B cell (primary cell): Measurements from ENCODE around the gene BCS1L. TPM values are rescaled to one million over a fixed set of nuclear protein-coding genes. Genes with fewer than 3 reads are reported as not detected.

Source experiments
- ATAC-seq: fragments of 200-7000 bp; cut with Tn5 transposase; one replicate; pipeline ENCODE4 v1.10.0; 2021; ENCODE audit warnings: low read depth, mild to moderate bottlenecking, moderate number of reproducible peaks, moderate library complexity
- CTCF ChIA-PET: fragments of 350-600 bp; sonication (Branson Sonifier 250); formaldehyde crosslinking; loops from one replicate; lab custom pipeline; 2021; ENCODE audit warnings: antibody characterized with exemption, inconsistent platforms; lab: Charles Lee
- POLR2A ChIA-PET: fragments of 350-600 bp; sonication (Branson Sonifier 250); formaldehyde crosslinking; loops from one replicate; lab custom pipeline; 2021; ENCODE audit warnings: antibody characterized with exemption; lab: Charles Lee
- DNase-seq: peaks from one replicate; pipeline ENCODE4 v3.0.0; 2013
- H2AFZ ChIP-seq: 2 replicates; pipeline ENCODE4 v1.6.1; 2012; ENCODE audit warnings: mild to moderate bottlenecking, low read depth, low read length; ENCODE audit not compliant: insufficient read depth, poor library complexity, severe bottlenecking
- H3K27ac ChIP-seq, 2 donors: 1 replicate in 1 of 2; 2 replicates in 1 of 2; pipeline ENCODE4 v1.5.1; 2012 to 2013; ENCODE audit warnings: low read length in 2 of 2, mild to moderate bottlenecking in 2 of 2, moderate library complexity in 1 of 2
- H3K27me3 ChIP-seq, 4 experiments: fragments of 200-600 bp in 1 of 4; sonication (generic) in 1 of 4; replicated peaks in 1 of 4; 1 replicate in 2 of 4; 2 replicates in 2 of 4; pipeline versions ENCODE4 v1.6.1 to v1.7.0; 2013 to 2016; ENCODE audit warnings: low read length in 3 of 4, mild to moderate bottlenecking in 2 of 4, mixed read lengths in 1 of 4, moderate library complexity in 1 of 4; ENCODE audit not compliant: insufficient read depth in 4 of 4, control insufficient read depth in 3 of 4; ENCODE audit errors: control extremely low read depth in 1 of 4
- H3K36me3 ChIP-seq, 2 experiments: replicated peaks in 1 of 2; 1 replicate in 1 of 2; 2 replicates in 1 of 2; pipeline versions ENCODE4 v1.6.1 to v1.7.1; 2013; ENCODE audit warnings: low read length in 1 of 2; ENCODE audit not compliant: insufficient read depth in 2 of 2, control insufficient read depth in 1 of 2; ENCODE audit errors: control extremely low read depth in 1 of 2, extremely low read depth in 1 of 2
- H3K4me1 ChIP-seq, 2 donors: fragments of 200-600 bp in 1 of 2; sonication (generic) in 1 of 2; 1 replicate in 1 of 2; 2 replicates in 1 of 2; pipeline versions ENCODE4 v1.5.1 to v1.6.1; 2013 to 2017; ENCODE audit warnings: low read length in 2 of 2; ENCODE audit not compliant: control insufficient read depth in 2 of 2, insufficient read depth in 2 of 2
- H3K4me2 ChIP-seq: replicated peaks from 2 replicates; pipeline ENCODE3; 2012; ENCODE audit warnings: mild to moderate bottlenecking, low read depth, low read length; ENCODE audit not compliant: poor library complexity, severe bottlenecking
- H3K4me3 ChIP-seq, 5 experiments: fragments of 200-600 bp in 1 of 5; sonication (generic) in 1 of 5; 1 replicate in 3 of 5; 2 replicates in 2 of 5; pipeline versions ENCODE4 v1.5.1 to v1.7.0; 2011 to 2016; ENCODE audit warnings: low read length in 4 of 5, mild to moderate bottlenecking in 4 of 5, low read depth in 2 of 5, control low read depth in 1 of 5, moderate library complexity in 1 of 5; ENCODE audit not compliant: insufficient read depth in 1 of 5; ENCODE audit errors: control extremely low read depth in 1 of 5, extremely low read depth in 1 of 5
- H3K79me2 ChIP-seq: fragments of 200-600 bp; sonication (generic); one replicate; pipeline ENCODE4 v1.6.0; 2016; ENCODE audit warnings: low read length; ENCODE audit not compliant: control insufficient read depth, insufficient read depth
- H3K9ac ChIP-seq: fragments of 200-600 bp; sonication (generic); 2 replicates; pipeline ENCODE4 v1.6.1; 2017; ENCODE audit warnings: mild to moderate bottlenecking, low read length, moderate library complexity
- H3K9me3 ChIP-seq, 3 donors: one replicate each; pipeline versions ENCODE4 v1.6.1 to v1.7.1; 2013; ENCODE audit warnings: low read length in 2 of 3; ENCODE audit not compliant: control insufficient read depth in 2 of 3, insufficient read depth in 1 of 3; ENCODE audit errors: control extremely low read depth in 1 of 3
- H4K20me1 ChIP-seq: 2 replicates; pipeline ENCODE4 v1.6.0; 2012; ENCODE audit warnings: mild to moderate bottlenecking, low read length; ENCODE audit not compliant: insufficient read depth, control insufficient read depth, poor library complexity, severe bottlenecking
- H3K27ac Mint-ChIP-seq: one replicate; pipeline ENCODE4 v1.8.0; 2021; ENCODE audit warnings: mixed read lengths
- H3K27me3 Mint-ChIP-seq: one replicate; pipeline ENCODE4 v1.8.0; 2021; ENCODE audit warnings: mixed read lengths
- H3K4me1 Mint-ChIP-seq: one replicate; pipeline ENCODE4 v1.8.0; 2021; ENCODE audit warnings: mixed read lengths
- H3K4me3 Mint-ChIP-seq: one replicate; pipeline ENCODE4 v1.8.0; 2021; ENCODE audit warnings: mixed read lengths
- H3K9me3 Mint-ChIP-seq: one replicate; pipeline ENCODE4 v1.8.0; 2022; ENCODE audit warnings: mixed read lengths; ENCODE audit not compliant: insufficient read depth
- EZH2 ChIP-seq: IDR thresholded peaks from 2 replicates; pipeline ENCODE4 v1.6.1; 2012; ENCODE audit warnings: borderline replicate concordance, low read depth, mild to moderate bottlenecking, moderate library complexity, low read length; ENCODE audit not compliant: insufficient read depth, poor library complexity, severe bottlenecking
- WGBS: methylation state at CpG from one replicate; pipeline ENCODE4 v1.1.5; 2013; ENCODE audit warnings: missing lambda C conversion rate; ENCODE audit not compliant: insufficient coverage; 5-methylcytosine and 5-hydroxymethylcytosine counted together
- intact Hi-C: fragments of 100-400 bp; cut with micrococcal nuclease; formaldehyde crosslinking; loops from one replicate; pipeline ENCODE4 v1.10.0; 2022
- polyA plus RNA-seq: library from polyadenylated mRNA; depleted of rRNA; stranded (reverse); fragments of >200 nt; gene quantifications from 2 replicates; pipeline ENCODE4 v1.2.3, GENCODE V29; 2012
- total RNA-seq, 2 donors: library from RNA; stranded (reverse); fragments of 120-200 nt in 1 of 2; gene quantifications; 1 replicate in 1 of 2; 2 replicates in 1 of 2; pipeline versions ENCODE4 v1.2.3 to v1.2.4, GENCODE V29; 2013 to 2022
- TF ChIP-seq, protein P1 (sequence below): fragments of 200-600 bp; IDR thresholded peaks from one replicate; pipeline ENCODE4 v1.8.0; 2022; ENCODE audit warnings: antibody characterized with exemption, mild to moderate bottlenecking

Gene BCS1L
- total and polyA plus RNA-seq, 2 donors (not counting 1 experiment from before 2014, with no cell fraction given): 56.1 to 104 TPM

DNA sequence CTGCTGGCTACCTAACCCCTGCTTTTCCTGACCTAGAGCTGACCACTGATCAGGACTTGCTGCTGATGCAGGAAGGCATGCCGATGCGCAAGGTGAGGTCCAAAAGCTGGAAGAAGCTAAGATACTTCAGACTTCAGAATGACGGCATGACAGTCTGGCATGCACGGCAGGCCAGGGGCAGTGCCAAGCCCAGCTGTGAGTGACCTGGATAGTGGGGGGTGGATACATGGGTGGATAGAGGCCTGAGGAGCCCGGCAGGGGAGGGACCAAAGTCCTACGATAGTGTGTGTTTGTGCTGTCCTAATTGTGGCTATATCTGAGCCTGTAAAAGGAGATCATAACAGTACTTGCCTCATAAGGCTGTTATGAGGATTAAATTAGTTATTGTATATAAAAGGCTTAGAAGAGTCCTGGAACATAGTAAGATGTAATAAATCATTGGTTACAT lies 43.6 kb upstream of the BCS1L start:
- no peak for TF ChIP-seq EZH2
- TF ChIP-seq, protein P1, sequence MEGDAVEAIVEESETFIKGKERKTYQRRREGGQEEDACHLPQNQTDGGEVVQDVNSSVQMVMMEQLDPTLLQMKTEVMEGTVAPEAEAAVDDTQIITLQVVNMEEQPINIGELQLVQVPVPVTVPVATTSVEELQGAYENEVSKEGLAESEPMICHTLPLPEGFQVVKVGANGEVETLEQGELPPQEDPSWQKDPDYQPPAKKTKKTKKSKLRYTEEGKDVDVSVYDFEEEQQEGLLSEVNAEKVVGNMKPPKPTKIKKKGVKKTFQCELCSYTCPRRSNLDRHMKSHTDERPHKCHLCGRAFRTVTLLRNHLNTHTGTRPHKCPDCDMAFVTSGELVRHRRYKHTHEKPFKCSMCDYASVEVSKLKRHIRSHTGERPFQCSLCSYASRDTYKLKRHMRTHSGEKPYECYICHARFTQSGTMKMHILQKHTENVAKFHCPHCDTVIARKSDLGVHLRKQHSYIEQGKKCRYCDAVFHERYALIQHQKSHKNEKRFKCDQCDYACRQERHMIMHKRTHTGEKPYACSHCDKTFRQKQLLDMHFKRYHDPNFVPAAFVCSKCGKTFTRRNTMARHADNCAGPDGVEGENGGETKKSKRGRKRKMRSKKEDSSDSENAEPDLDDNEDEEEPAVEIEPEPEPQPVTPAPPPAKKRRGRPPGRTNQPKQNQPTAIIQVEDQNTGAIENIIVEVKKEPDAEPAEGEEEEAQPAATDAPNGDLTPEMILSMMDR: no peak
- Histone ChIP-seq H3K4me1 (no peaks in the 10 kb centered on the region), H3K4me3 (no peak overlapping the region), H3K9me3 (no peaks in the 10 kb centered on the region), H2AFZ (no peak overlapping the region), H3K36me3 (no peaks in the 10 kb centered on the region), H3K9ac (no peak overlapping the region), H3K79me2 (no peaks in the 10 kb centered on the region), H4K20me1 (no peaks in the 10 kb centered on the region), H3K4me2 (no peak overlapping the region), H3K27ac (no peak overlapping the region), H3K27me3 (peaks cover 0 to 3% (median 0%) of the 10 kb centered on the region in 4 experiments)
- ChIA-PET POLR2A (no interaction called here), CTCF (no interaction called here)
- DNase-seq (no peak), ATAC-seq (no peak)
- 93% methylated on average over 6 of the region's 6 CpGs for WGBS
- intact Hi-C loops: no loop called here
- Mint-ChIP-seq H3K4me1 (no peaks in the 10 kb centered on the region), H3K9me3 (no peaks in the 10 kb centered on the region), H3K27ac (no peak overlapping the region), H3K4me3 (no peak overlapping the region), H3K27me3 (no peaks in the 10 kb centered on the region)

DNA sequence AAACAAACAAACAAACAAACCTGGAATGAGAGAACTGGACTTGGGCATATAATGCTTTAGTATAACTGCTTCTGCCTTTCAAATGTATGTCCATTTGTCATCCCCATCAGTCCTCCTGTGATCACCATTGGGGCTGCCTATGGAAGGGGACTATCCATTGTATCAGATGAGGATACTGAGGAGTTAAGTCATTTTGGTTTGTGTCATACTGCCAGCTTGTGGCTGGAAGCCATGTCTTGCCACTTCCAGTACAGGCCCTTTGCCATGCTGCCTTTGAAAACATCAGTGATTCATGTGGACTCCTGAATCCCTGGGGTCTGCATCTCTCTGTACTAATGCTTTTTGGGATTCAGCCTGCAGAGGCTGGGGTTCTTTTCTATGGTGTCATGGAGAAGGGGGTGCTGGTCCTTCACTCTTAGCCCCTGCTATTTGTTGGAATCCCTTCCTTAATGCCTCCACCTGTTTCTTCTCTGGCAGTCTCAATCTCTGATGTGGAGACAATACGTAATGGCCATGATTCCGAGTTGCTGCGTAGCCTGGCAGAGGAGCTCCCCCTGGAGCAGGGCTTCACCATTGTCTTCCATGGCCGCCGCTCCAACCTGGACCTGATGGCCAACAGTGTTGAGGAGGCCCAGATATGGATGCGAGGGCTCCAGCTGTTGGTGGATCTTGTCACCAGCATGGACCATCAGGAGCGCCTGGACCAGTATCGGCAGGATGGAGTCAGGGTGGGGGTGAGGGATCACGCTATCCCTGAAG lies 41.2 kb upstream of the BCS1L start:
- Mint-ChIP-seq H3K4me1 (peaks cover 3% of the 10 kb centered on the region), H3K9me3 (no peaks in the 10 kb centered on the region), H3K27me3 (no peaks in the 10 kb centered on the region), H3K4me3 (no peak overlapping the region), H3K27ac (no peak overlapping the region)
- Histone ChIP-seq H3K9me3 (no peaks in the 10 kb centered on the region), H3K9ac (no peak overlapping the region), H3K27me3 (no peaks in the 10 kb centered on the region), H3K4me2 (no peak overlapping the region), H2AFZ (no peak overlapping the region), H4K20me1 (no peaks in the 10 kb centered on the region), H3K27ac (no peak overlapping the region), H3K4me3 (no peak overlapping the region), H3K4me1 (peaks cover 0 to 3% of the 10 kb centered on the region in 2 donors), H3K36me3 (no peaks in the 10 kb centered on the region), H3K79me2 (no peaks in the 10 kb centered on the region)
- intact Hi-C loops: no loop called here
- ATAC-seq (no peak), DNase-seq (no peak)
- WGBS: 98% methylated on average over 9 of the region's 9 CpGs
- ChIA-PET CTCF (no interaction called here), POLR2A (no interaction called here)
- TF ChIP-seq, protein P1: no peak
- TF ChIP-seq EZH2: no peak
